ENCODE measurements around the gene ZNF462.

Gene ZNF462

DNA sequence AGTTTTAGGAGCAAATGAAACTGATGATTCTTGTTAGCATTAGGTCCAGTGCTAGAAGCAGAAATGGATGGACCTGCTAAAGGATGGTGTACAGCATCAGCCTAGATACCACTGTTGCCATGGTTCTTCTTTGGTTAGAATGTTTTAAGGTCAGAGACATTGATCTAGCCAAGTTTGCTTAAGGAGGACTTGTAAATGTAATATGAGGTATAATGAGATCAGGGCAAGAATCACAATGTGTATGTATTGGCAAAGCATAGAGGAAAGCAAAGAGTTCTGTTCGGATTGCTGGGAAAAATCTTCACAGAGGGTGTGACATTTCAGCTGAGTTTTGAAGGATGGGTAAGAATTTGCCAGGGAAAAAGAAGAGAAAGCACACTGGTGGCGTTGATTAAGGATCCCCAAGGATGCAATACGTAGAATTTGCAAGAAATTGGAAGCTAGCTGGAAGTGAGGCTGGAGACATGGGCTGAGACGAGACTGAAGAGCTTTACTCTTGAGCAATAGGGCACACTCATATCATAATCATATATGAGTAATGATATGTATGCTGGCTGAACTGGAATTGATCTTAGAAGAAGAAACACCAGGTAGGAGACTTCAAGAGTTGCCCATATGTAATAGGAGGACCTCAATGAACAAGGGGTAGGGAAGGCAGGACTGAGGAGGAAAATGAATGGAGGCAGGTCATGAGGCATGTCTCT, 102.0 kb downstream of the ZNF462 start:
- Histone ChIP-seq H3K4me3 (ENCODE audit: insufficient read depth, low read depth, low read length, poor library complexity, severe bottlenecking) (no peak overlapping the region), H3K36me3 (ENCODE audit: control insufficient read depth, insufficient read depth, low read length) (no peaks in the 10 kb centered on the region), H3K27me3 (replicated peaks; ENCODE audit: control insufficient read depth, insufficient read depth, low read length, poor library complexity, severe bottlenecking) (no peaks in the 10 kb centered on the region), H3K9me3 (ENCODE audit: control insufficient read depth, low read length) (no peaks in the 10 kb centered on the region), H3K27ac (ENCODE audit: insufficient read depth, low read length, poor library complexity, severe bottlenecking) (no peak overlapping the region), H3K4me1 (ENCODE audit: control insufficient read depth, insufficient read depth, low read length, poor library complexity, severe bottlenecking) (no peaks in the 10 kb centered on the region)
- no peak for DNase-seq

DNA sequence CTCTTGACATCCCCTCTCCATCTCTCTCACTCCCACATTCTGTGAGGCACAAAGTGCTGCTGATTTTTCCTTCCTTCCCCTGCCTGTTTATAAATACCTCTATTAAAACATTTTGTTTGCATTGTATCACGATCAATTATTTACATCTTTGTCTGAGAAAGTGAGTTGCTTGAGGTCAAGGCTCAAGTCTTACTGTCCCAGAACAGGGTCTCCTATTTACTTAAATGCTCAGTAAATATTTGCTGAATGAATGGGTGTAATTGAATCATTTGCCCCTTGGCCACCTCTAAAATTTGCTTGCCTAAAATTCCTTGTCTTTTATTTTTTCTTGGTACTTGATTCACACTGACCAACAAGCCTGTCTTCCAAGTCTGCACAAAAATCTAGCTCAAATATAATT, 103.5 kb downstream of the ZNF462 start:
- H3K4me1 ChIP-seq (ENCODE audit: control insufficient read depth, insufficient read depth, low read length, poor library complexity, severe bottlenecking) = no peaks in the 10 kb centered on the region
- no peak overlapping the region for H3K4me3 ChIP-seq (ENCODE audit: insufficient read depth, low read depth, low read length, poor library complexity, severe bottlenecking)
- H3K27me3 ChIP-seq (replicated peaks; ENCODE audit: control insufficient read depth, insufficient read depth, low read length, poor library complexity, severe bottlenecking) = no peaks in the 10 kb centered on the region
- H3K9me3 ChIP-seq (ENCODE audit: control insufficient read depth, low read length) = no peaks in the 10 kb centered on the region
- no peak for DNase-seq
- no peak overlapping the region for H3K27ac ChIP-seq (ENCODE audit: insufficient read depth, low read length, poor library complexity, severe bottlenecking)
- H3K36me3 ChIP-seq (ENCODE audit: control insufficient read depth, insufficient read depth, low read length) = no peaks in the 10 kb centered on the region

DNA sequence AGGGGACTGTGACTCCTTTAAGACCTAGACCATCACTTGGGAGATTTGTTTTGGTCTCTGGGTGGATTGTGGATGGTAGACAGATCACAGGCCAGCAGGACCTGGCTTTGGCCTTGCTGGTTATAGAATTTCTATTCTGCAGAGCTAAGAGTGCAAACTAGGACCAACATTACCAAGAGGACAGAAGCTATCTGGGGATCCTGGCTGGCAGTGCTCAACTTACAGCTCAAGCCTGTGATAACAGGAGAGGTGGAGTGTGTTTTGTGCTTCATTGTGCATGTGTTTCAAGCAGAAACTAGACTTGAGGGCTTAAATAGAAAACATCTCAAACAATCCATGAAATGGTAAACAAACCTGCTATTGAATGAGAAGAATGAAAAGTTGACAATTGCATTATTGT, 106.7 kb downstream of the ZNF462 start:
- no peaks in the 10 kb centered on the region for H3K27me3 ChIP-seq (replicated peaks; ENCODE audit: control insufficient read depth, insufficient read depth, low read length, poor library complexity, severe bottlenecking)
- H3K36me3 ChIP-seq (ENCODE audit: control insufficient read depth, insufficient read depth, low read length) = no peaks in the 10 kb centered on the region
- H3K27ac ChIP-seq (ENCODE audit: insufficient read depth, low read length, poor library complexity, severe bottlenecking) = no peak overlapping the region
- DNase-seq = no peak
- no peak overlapping the region for H3K4me3 ChIP-seq (ENCODE audit: insufficient read depth, low read depth, low read length, poor library complexity, severe bottlenecking)
- H3K4me1 ChIP-seq (ENCODE audit: control insufficient read depth, insufficient read depth, low read length, poor library complexity, severe bottlenecking) = no peaks in the 10 kb centered on the region
- H3K9me3 ChIP-seq (ENCODE audit: control insufficient read depth, low read length) = no peaks in the 10 kb centered on the region

DNA sequence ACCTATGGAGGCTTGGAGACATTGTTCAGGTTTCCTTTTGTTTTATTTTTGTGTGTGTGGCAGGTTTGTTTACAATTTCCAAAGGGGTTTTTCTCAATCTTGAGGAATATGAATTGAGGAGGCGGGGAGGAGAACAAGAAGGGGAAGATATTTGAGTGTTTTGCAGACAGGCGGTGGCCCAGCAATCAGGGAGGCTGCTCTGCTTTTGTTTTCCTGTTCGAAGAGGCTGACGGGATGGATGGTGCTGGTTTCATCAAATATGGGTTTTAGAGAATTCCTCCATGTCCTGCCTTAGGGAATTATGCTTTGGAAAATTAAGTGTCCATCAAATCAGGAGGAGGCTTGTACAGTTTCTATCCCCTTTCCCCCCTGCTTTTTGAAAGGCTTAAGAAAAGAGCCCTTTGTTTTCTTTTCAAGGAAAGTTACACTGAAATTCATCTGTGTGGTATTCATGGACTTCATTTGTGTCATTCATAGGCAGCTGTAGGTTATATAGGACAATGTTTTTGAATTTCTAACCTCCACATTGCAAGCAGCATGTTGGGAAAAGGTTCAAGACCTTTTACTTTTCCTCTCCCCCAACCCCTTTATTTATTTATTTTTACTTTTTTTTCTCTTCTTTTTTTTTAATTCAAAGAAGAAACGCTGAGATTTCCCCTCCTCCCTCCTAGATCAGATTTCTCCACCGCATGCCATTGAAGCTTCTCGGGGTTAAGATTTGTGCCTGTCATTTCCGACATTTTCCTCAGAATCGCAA, 107.4 kb downstream of the ZNF462 start:
- Histone ChIP-seq H3K4me1 (ENCODE audit: control insufficient read depth, insufficient read depth, low read length, poor library complexity, severe bottlenecking) (no peaks in the 10 kb centered on the region), H3K27me3 (replicated peaks; ENCODE audit: control insufficient read depth, insufficient read depth, low read length, poor library complexity, severe bottlenecking) (no peaks in the 10 kb centered on the region), H3K27ac (ENCODE audit: insufficient read depth, low read length, poor library complexity, severe bottlenecking) (no peak overlapping the region), H3K36me3 (ENCODE audit: control insufficient read depth, insufficient read depth, low read length) (no peaks in the 10 kb centered on the region), H3K9me3 (ENCODE audit: control insufficient read depth, low read length) (no peaks in the 10 kb centered on the region), H3K4me3 (ENCODE audit: insufficient read depth, low read depth, low read length, poor library complexity, severe bottlenecking) (no peak overlapping the region)
- DNase-seq = no peak

DNA sequence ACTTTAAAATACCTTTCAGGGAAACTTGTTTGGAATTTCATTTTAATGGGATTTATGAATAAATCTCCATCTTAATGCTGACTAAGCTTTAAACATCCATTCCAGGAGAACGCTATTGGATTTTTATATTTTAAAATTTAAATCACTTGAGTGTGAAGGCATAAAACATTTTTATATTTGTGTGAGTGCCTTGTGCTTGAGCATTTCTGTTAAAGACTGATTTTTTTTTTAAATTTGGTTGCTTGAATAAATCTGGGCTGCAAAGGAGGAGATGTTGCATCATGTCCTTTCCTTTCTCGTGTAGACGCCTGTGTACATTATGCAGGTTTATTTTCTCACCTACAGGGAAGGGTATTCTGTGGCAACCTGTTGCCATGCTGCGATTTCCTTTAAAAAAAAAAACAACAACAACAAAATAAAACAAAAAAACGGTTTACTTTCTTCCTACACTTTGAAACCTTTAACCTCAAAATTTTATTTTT, 108.1 kb downstream of the ZNF462 start:
- Histone ChIP-seq H3K36me3 (ENCODE audit: control insufficient read depth, insufficient read depth, low read length) (no peaks in the 10 kb centered on the region), H3K27ac (ENCODE audit: insufficient read depth, low read length, poor library complexity, severe bottlenecking) (no peak overlapping the region)
- no peak for DNase-seq

DNA sequence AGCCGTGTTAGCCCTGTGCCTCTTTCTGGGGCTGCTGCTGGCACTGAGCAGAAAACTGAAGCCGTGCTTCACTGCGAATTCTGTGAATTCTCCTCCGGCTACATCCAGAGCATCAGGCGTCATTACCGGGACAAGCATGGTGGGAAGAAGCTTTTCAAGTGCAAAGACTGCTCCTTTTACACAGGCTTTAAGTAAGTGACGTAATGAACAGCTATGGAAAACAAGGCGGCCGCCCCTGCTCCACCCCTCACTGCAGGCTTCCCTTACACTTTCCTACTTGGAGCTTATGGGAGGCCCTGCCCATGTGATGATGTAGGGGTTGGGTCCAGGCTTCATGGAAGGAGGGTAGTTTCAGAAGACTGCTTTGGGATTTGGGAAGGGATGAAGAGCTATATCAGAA, 109.1 kb downstream of the ZNF462 start:
- H3K36me3 ChIP-seq (ENCODE audit: control insufficient read depth, insufficient read depth, low read length) = no peaks in the 10 kb centered on the region
- H3K4me1 ChIP-seq (ENCODE audit: control insufficient read depth, insufficient read depth, low read length, poor library complexity, severe bottlenecking) = no peaks in the 10 kb centered on the region
- H3K9me3 ChIP-seq (ENCODE audit: control insufficient read depth, low read length) = no peaks in the 10 kb centered on the region
- H3K27me3 ChIP-seq (replicated peaks; ENCODE audit: control insufficient read depth, insufficient read depth, low read length, poor library complexity, severe bottlenecking) = no peaks in the 10 kb centered on the region
- DNase-seq = no peak
- H3K27ac ChIP-seq (ENCODE audit: insufficient read depth, low read length, poor library complexity, severe bottlenecking) = no peak overlapping the region
- no peak overlapping the region for H3K4me3 ChIP-seq (ENCODE audit: insufficient read depth, low read depth, low read length, poor library complexity, severe bottlenecking)

More for the DNA sequence above, 108.1 kb downstream of the ZNF462 start:
- no peaks in the 10 kb centered on the region for H3K4me1 ChIP-seq (ENCODE audit: control insufficient read depth, insufficient read depth, low read length, poor library complexity, severe bottlenecking)
- no peak overlapping the region for H3K4me3 ChIP-seq (ENCODE audit: insufficient read depth, low read depth, low read length, poor library complexity, severe bottlenecking)
- H3K27me3 ChIP-seq (replicated peaks; ENCODE audit: control insufficient read depth, insufficient read depth, low read length, poor library complexity, severe bottlenecking) = no peaks in the 10 kb centered on the region
- no peaks in the 10 kb centered on the region for H3K9me3 ChIP-seq (ENCODE audit: control insufficient read depth, low read length)

DNA sequence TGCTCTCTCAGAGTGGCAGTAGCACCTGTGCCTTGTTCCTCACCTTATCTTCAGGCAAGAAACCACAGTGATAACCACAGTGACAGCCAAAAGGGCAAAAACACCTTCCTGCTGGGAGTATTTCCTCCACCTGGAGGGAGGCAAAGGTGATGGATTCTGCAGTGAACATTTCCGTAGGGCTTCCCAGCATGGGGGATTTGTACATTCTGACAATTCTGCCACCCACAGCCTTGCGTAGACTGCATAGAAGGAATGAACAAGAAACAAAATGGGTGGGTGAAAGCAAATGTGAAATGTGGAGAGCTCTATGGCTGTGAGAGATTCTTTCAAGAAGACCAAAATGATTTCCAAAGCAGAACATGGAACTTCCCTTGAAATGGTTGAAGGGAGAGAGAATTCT, 111.4 kb downstream of the ZNF462 start:
- no peak overlapping the region for H3K27ac ChIP-seq (ENCODE audit: insufficient read depth, low read length, poor library complexity, severe bottlenecking)
- H3K9me3 ChIP-seq (ENCODE audit: control insufficient read depth, low read length) = no peaks in the 10 kb centered on the region
- no peaks in the 10 kb centered on the region for H3K4me1 ChIP-seq (ENCODE audit: control insufficient read depth, insufficient read depth, low read length, poor library complexity, severe bottlenecking)
- H3K4me3 ChIP-seq (ENCODE audit: insufficient read depth, low read depth, low read length, poor library complexity, severe bottlenecking) = no peak overlapping the region
- H3K36me3 ChIP-seq (ENCODE audit: control insufficient read depth, insufficient read depth, low read length) = no peaks in the 10 kb centered on the region
- no peak for DNase-seq
- no peaks in the 10 kb centered on the region for H3K27me3 ChIP-seq (replicated peaks; ENCODE audit: control insufficient read depth, insufficient read depth, low read length, poor library complexity, severe bottlenecking)

DNA sequence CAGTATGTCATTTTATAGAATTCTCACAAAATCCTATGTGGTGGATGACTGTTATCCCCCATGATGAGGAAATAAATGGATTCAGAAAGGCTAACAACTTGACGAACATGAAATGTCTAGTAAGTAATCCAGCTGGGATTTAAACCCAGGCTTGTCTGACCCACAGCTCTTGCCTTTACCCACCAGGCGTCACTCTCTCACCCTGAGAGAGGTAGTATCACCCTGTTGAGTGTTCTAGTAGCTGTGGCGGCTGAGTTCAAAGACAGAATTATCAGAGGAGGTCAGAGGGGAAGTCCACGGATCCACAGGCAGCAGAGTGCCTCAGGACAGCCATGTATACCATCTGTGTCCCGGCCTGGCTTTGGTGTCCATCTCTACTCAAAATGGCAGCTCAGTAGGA, 113.8 kb downstream of the ZNF462 start:
- Histone ChIP-seq H3K27me3 (replicated peaks; ENCODE audit: control insufficient read depth, insufficient read depth, low read length, poor library complexity, severe bottlenecking) (no peaks in the 10 kb centered on the region), H3K36me3 (ENCODE audit: control insufficient read depth, insufficient read depth, low read length) (no peaks in the 10 kb centered on the region), H3K27ac (ENCODE audit: insufficient read depth, low read length, poor library complexity, severe bottlenecking) (no peak overlapping the region), H3K4me1 (ENCODE audit: control insufficient read depth, insufficient read depth, low read length, poor library complexity, severe bottlenecking) (no peaks in the 10 kb centered on the region), H3K4me3 (ENCODE audit: insufficient read depth, low read depth, low read length, poor library complexity, severe bottlenecking) (no peak overlapping the region), H3K9me3 (ENCODE audit: control insufficient read depth, low read length) (no peaks in the 10 kb centered on the region)
- DNase-seq = no peak

DNA sequence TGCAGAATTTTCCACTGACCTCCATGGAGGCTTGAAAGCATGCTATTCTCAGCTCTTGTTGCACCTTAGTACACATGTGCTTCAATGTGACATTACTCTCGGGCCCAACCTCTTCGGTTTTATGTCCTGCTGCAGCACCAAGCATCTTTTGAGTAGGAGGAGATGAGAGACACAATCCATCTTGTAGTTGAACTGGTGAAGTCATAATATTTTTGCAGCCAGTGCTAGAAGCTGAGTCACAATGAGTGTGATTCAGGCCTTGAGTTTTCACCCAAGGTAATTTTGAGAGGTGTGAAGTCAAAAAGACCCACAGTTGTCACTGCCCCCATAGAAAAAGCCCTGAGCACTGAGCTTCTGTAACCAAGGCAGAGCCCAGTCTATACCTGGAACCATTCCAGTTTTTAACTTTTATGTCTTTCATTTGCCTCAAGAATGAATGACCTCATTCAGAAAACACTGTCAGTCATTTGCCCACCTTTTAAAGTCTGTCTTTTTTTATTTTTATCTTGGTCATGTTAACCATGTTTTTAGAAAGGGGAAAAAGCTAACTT, 117.7 kb downstream of the ZNF462 start:
- no peak overlapping the region for H3K27ac ChIP-seq (ENCODE audit: insufficient read depth, low read length, poor library complexity, severe bottlenecking)
- DNase-seq = no peak
- no peaks in the 10 kb centered on the region for H3K36me3 ChIP-seq (ENCODE audit: control insufficient read depth, insufficient read depth, low read length)

More for the DNA sequence above, 117.7 kb downstream of the ZNF462 start:
- Histone ChIP-seq H3K9me3 (ENCODE audit: control insufficient read depth, low read length) (no peaks in the 10 kb centered on the region), H3K4me3 (ENCODE audit: insufficient read depth, low read depth, low read length, poor library complexity, severe bottlenecking) (no peak overlapping the region), H3K27me3 (replicated peaks; ENCODE audit: control insufficient read depth, insufficient read depth, low read length, poor library complexity, severe bottlenecking) (no peaks in the 10 kb centered on the region), H3K4me1 (ENCODE audit: control insufficient read depth, insufficient read depth, low read length, poor library complexity, severe bottlenecking) (no peaks in the 10 kb centered on the region)

Data from effector memory CD4-positive, alpha-beta T cell (primary cell).